ENCODE measurements around the gene NEUROD6.

The NEUROD6 gene

DNA sequence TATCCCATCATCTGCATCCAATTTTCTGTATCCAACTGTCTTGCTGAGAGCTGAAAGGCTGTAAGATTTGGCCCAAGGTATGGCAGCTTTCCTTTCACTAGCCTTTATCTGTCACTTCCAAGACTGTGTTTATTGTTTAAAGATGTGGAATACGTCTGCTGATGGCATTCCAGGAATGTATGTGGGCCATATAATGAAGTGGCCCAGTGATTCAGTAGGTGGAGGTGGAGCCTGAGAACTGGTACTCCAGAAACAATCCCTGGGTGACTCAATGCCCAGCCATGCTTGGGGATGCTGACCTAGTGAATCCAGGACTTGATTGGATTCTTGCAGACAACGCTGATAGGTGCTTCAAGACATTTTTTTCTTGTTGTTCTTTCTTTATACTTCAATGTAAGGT lies 13.5 kb downstream of the NEUROD6 start:
- no peak for DNase-seq

DNA sequence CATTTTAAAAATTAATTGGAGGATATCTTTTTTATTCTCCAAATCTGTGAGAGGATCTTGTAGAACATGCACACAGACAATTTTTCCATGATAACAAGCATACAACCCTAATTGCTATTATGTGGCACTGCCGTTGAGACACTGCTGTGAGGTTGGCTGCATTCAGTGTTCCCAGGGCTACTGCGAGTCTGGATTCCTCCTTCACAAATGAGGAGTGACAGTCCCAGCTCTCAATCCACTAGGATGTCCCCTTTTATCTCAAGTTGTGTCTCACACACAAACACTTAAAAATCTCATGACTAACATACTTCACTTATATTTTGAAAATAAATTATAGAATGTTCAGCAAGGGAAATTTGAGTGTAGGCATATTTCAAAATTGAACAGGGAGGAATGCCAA lies 14.1 kb downstream of the NEUROD6 start:
- DNase-seq: no peak

DNA sequence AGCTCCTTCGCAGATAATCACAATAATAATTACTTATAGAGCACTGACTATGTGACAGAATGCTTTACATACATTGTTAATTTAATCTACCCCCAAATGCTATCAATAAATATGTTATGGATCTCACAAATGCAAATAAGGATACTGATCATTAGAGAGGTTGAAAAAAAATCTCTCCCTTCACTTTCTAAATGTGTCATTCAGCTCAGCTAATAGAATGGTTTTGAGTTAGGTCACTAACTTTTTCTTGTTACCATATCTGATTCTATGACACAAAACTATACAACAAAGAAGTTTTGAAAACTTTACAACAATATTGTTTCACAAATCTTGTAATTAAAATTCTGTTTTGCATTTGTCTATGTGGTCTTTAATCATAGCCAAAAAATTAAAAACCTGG lies 17.4 kb downstream of the NEUROD6 start:
- no peak for DNase-seq

DNA sequence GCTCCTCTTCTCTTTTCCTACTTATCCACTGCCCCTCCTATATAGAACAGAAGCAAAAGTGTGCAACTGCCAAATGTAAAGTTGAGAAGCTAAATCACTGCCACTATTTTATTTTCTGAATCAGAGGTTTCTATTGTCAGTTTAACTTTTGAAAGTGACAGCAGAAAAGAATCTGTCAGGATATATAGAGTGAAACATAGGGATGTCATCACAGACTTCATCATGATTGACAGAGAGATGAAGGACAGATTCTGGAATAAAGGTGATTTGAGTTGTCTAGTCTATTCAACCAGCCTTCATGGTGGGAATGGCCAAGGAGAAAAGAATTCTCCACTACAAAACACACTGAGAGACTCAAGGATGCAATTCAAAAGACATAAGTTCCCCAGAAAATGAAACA lies 19.9 kb downstream of the NEUROD6 start:
- no peak for DNase-seq

DNA sequence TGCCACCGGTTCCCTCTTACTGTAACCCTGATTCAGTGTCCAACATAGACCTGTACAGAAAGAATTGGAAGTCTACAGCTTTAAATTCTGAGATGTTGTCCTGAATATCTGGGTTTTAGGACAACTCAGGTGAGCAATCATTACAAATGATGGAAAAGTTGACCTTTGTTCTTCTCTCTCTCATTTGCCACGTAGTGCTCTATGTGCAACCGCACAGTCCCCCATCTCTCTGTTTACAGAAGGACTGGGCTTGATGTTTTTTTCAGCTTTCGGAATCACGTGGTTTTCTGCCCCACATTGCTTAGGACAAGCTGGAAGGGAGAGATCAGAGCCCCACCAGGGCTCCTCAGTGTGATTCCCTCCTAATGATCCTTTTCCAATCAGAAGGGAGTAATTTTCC lies 22.2 kb downstream of the NEUROD6 start:
- no peak for DNase-seq

DNA sequence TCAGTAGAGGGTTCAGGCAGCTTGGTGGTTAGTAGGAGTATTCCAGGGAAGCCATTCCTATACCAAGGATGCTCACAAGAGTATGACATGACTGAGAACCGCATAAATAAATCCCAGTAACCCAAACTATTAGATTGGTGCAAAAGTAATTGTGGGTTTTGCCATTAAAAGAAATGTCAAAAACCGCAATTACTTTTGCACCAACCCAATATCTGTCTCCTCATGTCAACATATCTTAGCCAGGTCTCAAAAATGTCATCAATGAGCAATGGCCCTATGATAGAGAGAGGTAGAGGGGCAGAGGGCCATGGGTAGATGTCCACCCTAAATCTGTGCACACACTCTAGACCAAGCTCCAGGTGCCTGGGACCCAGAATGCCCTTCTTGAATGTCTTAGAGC lies 23.6 kb downstream of the NEUROD6 start:
- DNase-seq: no peak

DNA sequence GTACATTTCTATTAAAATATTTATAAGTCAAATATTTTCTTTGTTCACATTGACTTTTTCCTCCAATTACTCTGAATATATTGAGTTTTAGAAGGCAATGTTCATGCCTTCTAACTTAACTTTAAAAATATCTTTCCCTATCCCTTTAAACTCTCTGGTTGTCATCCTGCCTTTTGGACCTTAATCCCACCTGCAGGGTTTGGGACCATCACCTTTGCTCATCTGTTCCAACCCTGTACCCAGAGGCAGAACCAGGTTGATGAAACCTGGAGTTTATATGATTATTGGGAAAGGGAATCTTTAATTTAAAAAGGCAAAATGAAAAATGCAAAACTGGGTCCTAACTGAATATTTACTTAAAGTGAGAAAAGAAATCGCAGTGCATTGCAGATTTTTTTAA lies 24.8 kb downstream of the NEUROD6 start:
- DNase-seq: no peak

DNA sequence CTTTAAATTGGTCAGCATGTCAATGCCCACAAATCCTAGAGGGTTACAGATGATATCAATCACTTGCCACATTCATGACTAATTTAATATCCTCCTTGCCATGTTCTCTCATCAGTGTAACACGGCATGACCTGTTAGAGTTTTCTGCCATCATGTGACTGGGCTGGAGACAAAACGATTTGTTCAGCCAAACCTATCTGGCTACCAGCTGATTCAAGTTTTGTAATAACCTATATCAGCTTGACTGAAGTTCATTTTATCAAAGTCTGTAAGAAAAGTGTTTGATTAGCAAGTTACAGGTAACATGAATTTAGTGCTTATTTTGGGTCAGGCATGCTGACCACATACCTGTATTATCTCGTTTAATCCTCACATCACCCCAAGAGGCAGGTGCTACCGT lies 25.7 kb downstream of the NEUROD6 start:
- no peak for DNase-seq

DNA sequence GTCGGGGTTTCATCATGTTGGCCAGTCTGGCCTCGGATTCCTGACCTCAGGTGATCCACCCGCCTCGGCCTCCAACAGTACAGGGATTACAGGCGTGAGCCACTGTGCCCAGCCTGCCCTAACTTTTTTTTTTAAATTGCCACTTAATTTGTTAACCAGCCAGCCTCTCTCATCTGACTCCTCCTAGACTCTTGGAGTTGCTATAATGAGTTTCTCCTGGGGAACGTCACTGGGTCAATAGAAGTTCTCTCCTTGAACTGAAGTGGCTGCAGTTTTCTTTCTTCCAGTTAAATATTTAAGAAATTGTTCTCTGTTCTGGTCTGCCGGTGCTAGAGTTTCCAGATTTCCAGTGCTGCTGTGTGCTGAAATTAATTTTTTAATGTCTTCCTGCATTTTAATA lies 27.6 kb downstream of the NEUROD6 start:
- DNase-seq: no peak

DNA sequence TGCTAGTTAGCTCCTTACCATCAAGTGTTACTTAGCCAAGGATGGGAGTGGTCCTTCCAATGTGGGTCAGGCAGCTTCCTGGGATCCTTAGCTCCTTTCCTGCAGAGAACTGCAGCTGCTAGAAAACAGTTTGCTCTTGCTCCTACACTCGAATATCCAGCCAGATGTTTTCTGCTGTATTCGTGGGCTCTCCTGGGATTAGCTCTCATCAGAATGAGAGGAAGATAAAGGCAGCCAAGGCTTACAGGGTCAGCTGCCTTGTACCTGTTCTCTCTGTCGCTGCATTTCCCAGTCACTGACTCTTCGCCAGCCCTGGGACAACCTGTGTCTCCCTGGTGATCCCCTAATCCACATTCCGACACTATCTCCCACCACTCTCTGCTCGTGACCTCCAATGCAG lies 29.0 kb downstream of the NEUROD6 start:
- no peak for DNase-seq

DNA sequence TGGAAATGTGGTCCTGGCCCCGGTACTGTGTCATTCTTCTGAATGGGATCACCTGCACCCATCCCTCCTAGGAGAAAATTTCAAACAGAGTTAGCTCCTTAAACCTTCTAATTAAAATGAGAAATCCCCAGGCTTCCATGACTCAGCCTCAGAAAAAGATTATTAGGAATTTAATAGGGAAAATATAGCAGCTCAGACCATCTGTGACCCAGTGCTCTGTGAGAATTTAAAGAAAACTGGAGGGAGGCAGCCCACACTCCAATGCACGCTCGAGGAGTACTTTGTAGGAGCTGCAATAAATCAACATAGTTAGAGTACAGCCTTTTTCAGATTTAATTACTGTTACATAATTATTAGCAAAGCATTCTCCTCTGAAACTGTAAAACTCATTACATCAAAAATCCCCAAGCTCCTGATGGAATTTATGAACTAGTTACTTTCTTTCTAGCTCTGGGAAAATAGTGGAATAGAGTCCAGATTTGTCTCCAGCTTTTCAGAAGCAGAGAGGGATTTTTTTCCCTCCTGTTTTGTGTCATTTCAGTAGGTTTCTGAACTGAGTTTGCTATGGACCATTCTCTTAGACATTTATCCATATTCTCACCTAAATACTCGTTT lies 30.1 kb downstream of the NEUROD6 start:
- DNase-seq: no peak

DNA sequence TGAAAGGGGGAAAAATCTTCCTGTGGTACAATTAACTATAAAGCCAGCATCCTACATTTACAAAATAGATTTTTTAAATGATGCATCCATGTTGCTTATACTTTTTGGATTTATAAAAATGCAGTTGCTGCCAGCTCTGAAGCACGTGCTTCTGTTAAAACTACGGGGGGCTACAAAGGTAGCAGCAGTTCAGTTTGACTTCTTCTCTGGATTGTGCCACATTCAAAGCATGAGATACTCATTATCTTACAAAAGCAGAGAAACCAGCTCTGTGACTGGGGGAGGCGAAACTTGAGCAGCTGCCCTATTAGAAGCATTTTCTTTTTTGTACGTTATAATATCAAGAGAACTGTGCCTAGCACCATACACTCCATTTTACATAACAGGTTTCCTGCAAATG lies 31.1 kb downstream of the NEUROD6 start:
- no peak for DNase-seq

DNA sequence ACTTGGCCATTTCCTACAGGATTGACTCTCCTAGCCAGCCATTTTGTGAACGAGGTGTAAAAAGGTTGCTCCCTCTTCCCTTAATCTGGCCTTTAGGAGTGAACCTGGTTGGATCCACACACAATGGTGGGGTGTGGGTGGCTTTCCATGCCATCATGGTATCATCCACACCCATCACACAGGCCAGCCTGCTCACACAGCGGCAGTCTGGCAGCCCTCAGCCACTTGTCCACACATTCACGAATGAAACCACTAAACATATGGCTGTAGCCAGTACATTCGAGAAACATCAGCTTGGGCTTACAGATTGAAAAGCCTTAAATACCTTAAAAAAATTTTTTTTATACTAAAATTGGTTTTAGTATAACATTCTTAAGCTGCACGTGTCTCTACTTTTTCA lies 31.9 kb downstream of the NEUROD6 start:
- DNase-seq: no peak

DNA sequence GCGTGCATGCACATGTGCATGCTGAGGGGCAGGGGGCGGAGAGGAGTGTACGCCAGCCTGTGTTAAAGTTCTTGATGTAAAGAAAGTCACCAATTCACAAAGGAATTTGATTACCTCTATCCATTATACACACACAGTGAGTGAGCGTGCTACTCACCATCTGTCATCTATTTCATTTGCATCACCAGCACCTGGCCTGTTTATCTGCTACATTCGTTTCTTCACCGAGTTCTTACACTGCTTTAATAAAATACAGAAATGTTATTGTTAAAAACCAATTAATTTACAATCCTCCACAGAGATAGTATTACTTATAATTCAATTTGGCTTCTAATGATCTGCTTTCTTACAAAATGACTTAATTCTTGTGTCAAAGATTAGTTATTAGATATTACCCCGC lies 32.6 kb downstream of the NEUROD6 start:
- DNase-seq: no peak

DNA sequence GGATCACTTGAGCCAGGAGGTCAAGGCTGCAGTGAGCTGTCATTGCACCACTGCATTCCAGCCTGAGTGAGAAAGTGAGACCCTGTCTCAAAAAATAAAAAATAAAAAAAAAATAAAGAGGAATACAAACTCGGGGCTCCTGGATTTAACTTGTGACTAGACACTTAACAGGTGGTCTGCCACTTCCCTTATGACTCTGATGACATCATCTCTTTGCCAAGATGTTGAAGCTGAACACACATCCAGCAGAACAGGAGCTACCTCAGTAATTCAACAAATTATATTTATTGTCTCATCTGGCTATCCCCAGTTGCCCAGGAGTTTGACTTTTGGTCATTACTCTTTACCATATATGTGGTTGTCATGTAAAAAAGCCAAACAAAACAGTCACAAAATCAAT lies 35.3 kb downstream of the NEUROD6 start:
- DNase-seq: no peak

DNA sequence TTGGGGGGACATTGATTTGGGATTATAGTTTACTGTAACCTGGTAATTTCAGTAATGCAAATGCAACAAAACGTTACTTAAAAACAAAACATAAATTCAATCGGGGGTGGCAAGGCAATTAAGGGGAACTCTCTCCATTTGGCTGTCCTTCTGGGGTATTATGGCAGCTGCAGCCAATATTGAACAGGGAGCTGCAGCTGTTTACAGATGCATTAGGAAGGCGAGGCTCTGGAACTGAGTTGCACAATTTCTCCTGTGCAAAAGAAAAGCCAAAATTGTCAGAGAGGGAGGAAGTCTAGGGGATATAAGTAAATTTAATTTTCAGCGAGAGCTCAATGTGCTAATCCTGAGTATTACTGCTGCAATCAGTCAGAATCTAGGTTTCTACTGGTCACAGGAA lies 36.1 kb downstream of the NEUROD6 start:
- no peak for DNase-seq

DNA sequence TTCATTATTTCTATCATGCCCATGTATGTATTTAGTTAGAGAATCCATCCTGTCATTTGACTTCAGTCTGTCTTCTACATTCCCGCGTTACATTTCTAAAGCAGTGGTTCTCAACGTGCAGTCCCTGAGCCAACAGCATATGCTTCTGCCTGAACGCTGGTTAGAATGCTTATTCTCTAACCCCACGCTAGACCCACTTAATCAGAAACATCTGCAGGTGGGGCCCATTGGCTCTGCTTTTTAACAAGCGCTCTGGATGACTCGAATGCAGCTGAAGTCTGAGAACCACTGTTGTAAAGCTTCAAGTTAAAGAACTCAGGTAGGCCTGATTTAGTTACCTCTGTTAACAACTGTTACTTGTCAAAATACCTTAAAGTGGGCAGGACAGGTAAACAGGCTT lies 38.2 kb downstream of the NEUROD6 start:
- no peak for DNase-seq

DNA sequence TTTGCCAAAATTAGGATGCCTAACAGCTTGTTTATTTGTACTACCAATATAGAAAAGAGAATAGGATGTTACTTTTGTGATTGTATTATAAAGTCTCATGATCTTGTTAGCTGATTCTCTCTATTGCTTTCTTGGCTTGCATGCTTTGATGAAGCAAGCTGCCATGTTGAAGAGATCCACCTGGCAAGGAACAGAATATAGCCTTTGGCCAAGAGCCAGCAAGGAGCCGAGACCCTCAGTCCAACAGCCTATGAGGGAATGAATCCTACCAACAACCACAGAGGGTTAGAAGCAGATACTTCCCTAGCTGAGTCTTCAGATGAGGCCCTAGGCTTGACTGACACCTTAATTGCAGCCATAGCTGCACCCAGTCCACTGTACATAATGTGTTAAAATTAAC lies 41.2 kb downstream of the NEUROD6 start:
- no peak for DNase-seq

DNA sequence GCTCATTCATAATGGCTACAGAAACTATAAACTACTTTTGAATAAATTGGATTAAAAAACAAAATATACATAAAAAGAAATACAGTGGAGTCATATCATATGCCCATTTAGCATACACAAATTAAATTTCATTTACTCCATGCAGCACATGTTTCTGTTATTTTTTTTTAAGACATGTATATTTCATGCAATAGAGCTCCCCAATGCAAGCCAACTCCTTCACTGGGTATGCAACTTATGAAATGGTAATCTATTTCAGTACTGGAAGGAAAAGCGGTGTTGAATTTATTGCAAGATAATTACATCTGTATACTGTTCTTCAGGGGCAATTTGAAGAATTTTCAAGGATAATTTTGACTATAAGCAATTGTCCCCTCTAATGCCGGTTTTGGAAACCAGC lies 49.9 kb downstream of the NEUROD6 start:
- no peak for DNase-seq
